ENCODE results near the gene NIM1K. TPM values are rescaled to one million over a fixed set of nuclear protein-coding genes. Genes with fewer than 3 reads are reported as not detected.

NIM1K gene
- total RNA-seq, 2 experiments from 2014 or later = 2.0 to 2.1 TPM

GRCh38 chr5:43270645-43271044 lies 78.6 kb downstream of the NIM1K start:
- H3K27me3 Mint-ChIP-seq = peaks cover 23% of the 10 kb centered on the region
- no peak for DNase-seq
- H3K4me1 Mint-ChIP-seq = peaks cover 2% of the 10 kb centered on the region
- peaks cover 7% of the 10 kb centered on the region for H3K36me3 Mint-ChIP-seq
- peaks cover 10% of the 10 kb centered on the region for H3K9me3 Mint-ChIP-seq
- H3K27ac Mint-ChIP-seq = no peak overlapping the region
- H3K4me3 Mint-ChIP-seq = no peak overlapping the region

GRCh38 chr5:43273552-43273951 lies 81.5 kb downstream of the NIM1K start:
- Mint-ChIP-seq H3K27ac (no peak overlapping the region), H3K27me3 (peaks cover 13% of the 10 kb centered on the region), H3K36me3 (peaks cover 3% of the 10 kb centered on the region), H3K9me3 (peaks cover 2% of the 10 kb centered on the region), H3K4me1 (no peaks in the 10 kb centered on the region), H3K4me3 (no peak overlapping the region)
- DNase-seq = no peak

- Mint-ChIP-seq H3K27ac (no peak overlapping the region), H3K4me1 (no peaks in the 10 kb centered on the region), H3K27me3 (peaks cover 10% of the 10 kb centered on the region), H3K9me3 (no peaks in the 10 kb centered on the region), H3K4me3 (no peak overlapping the region), H3K36me3 (peaks cover 3% of the 10 kb centered on the region)
- DNase-seq = no peak
These were observed 82.5 kb downstream of the NIM1K start for GRCh38 chr5:43274435-43275114.

- H3K36me3 Mint-ChIP-seq = no peaks in the 10 kb centered on the region
- H3K27me3 Mint-ChIP-seq = peaks cover 10% of the 10 kb centered on the region
- H3K9me3 Mint-ChIP-seq = no peaks in the 10 kb centered on the region
- H3K4me3 Mint-ChIP-seq = no peak overlapping the region
- no peak for DNase-seq
- H3K27ac Mint-ChIP-seq = no peak overlapping the region
- no peaks in the 10 kb centered on the region for H3K4me1 Mint-ChIP-seq
These were observed 83.4 kb downstream of the NIM1K start for GRCh38 chr5:43275391-43275790.

GRCh38 chr5:43279548-43280274 lies 87.7 kb downstream of the NIM1K start:
- H3K27ac Mint-ChIP-seq = no peak overlapping the region
- H3K9me3 Mint-ChIP-seq = no peaks in the 10 kb centered on the region
- H3K4me1 Mint-ChIP-seq = no peaks in the 10 kb centered on the region
- H3K27me3 Mint-ChIP-seq = no peaks in the 10 kb centered on the region
- no peaks in the 10 kb centered on the region for H3K36me3 Mint-ChIP-seq
- no peak overlapping the region for H3K4me3 Mint-ChIP-seq
- no peak for DNase-seq

GRCh38 chr5:43281840-43282658 lies 90.0 kb downstream of the NIM1K start:
- Mint-ChIP-seq H3K9me3 (no peaks in the 10 kb centered on the region), H3K36me3 (no peaks in the 10 kb centered on the region), H3K27me3 (no peaks in the 10 kb centered on the region), H3K4me3 (no peak overlapping the region), H3K4me1 (no peaks in the 10 kb centered on the region), H3K27ac (no peak overlapping the region)
- no peak for DNase-seq

GRCh38 chr5:43286623-43287022 lies 94.6 kb downstream of the NIM1K start:
- no peak for DNase-seq
- Mint-ChIP-seq H3K4me3 (no peak overlapping the region), H3K4me1 (no peaks in the 10 kb centered on the region), H3K27me3 (no peaks in the 10 kb centered on the region), H3K9me3 (no peaks in the 10 kb centered on the region), H3K27ac (no peak overlapping the region), H3K36me3 (peaks cover 10% of the 10 kb centered on the region)

- no peak overlapping the region for H3K27ac Mint-ChIP-seq
- H3K4me1 Mint-ChIP-seq = no peaks in the 10 kb centered on the region
- no peak for DNase-seq
- no peaks in the 10 kb centered on the region for H3K9me3 Mint-ChIP-seq
- H3K27me3 Mint-ChIP-seq = no peaks in the 10 kb centered on the region
- no peak overlapping the region for H3K4me3 Mint-ChIP-seq
- peaks cover 11% of the 10 kb centered on the region for H3K36me3 Mint-ChIP-seq
These were observed 95.5 kb downstream of the NIM1K start for GRCh38 chr5:43287493-43287892.

- Mint-ChIP-seq H3K27me3 (no peaks in the 10 kb centered on the region), H3K4me1 (no peaks in the 10 kb centered on the region), H3K27ac (no peak overlapping the region), H3K4me3 (no peak overlapping the region), H3K9me3 (no peaks in the 10 kb centered on the region), H3K36me3 (peaks cover 11% of the 10 kb centered on the region)
- no peak for DNase-seq
These were observed 96.3 kb downstream of the NIM1K start for GRCh38 chr5:43288269-43288831.

GRCh38 chr5:43290726-43291125 lies 98.7 kb downstream of the NIM1K start:
- H3K4me1 Mint-ChIP-seq = no peaks in the 10 kb centered on the region
- no peaks in the 10 kb centered on the region for H3K27me3 Mint-ChIP-seq
- no peak overlapping the region for H3K27ac Mint-ChIP-seq
- DNase-seq = no peak
- H3K4me3 Mint-ChIP-seq = no peak overlapping the region
- peaks cover 26% of the 10 kb centered on the region for H3K36me3 Mint-ChIP-seq
- no peaks in the 10 kb centered on the region for H3K9me3 Mint-ChIP-seq

- no peak for DNase-seq
- H3K9me3 Mint-ChIP-seq = no peaks in the 10 kb centered on the region
- H3K4me3 Mint-ChIP-seq = no peak overlapping the region
- peaks cover 30% of the 10 kb centered on the region for H3K36me3 Mint-ChIP-seq
- no peaks in the 10 kb centered on the region for H3K27me3 Mint-ChIP-seq
- no peak overlapping the region for H3K27ac Mint-ChIP-seq
- H3K4me1 Mint-ChIP-seq = no peaks in the 10 kb centered on the region
These were observed 102.2 kb downstream of the NIM1K start for GRCh38 chr5:43294226-43294625.

GRCh38 chr5:43295202-43295601 lies 103.2 kb downstream of the NIM1K start:
- Mint-ChIP-seq H3K4me1 (no peaks in the 10 kb centered on the region), H3K36me3 (peaks cover 29% of the 10 kb centered on the region), H3K27me3 (no peaks in the 10 kb centered on the region), H3K27ac (peak overlapping the region; percentile 6), H3K9me3 (no peaks in the 10 kb centered on the region), H3K4me3 (no peak overlapping the region)
- DNase-seq = no peak

- Mint-ChIP-seq H3K27me3 (no peaks in the 10 kb centered on the region), H3K9me3 (no peaks in the 10 kb centered on the region), H3K27ac (no peak overlapping the region), H3K4me1 (peaks cover 10% of the 10 kb centered on the region), H3K36me3 (peaks cover 31% of the 10 kb centered on the region), H3K4me3 (no peak overlapping the region)
- no peak for DNase-seq
These were observed 104.8 kb downstream of the NIM1K start for GRCh38 chr5:43296835-43297234.

GRCh38 chr5:43298443-43298842 lies 106.4 kb downstream of the NIM1K start:
- Mint-ChIP-seq H3K27ac (no peak overlapping the region), H3K4me1 (peaks cover 23% of the 10 kb centered on the region), H3K36me3 (peaks cover 46% of the 10 kb centered on the region), H3K27me3 (no peaks in the 10 kb centered on the region), H3K9me3 (no peaks in the 10 kb centered on the region), H3K4me3 (no peak overlapping the region)
- DNase-seq = no peak

GRCh38 chr5:43300112-43300511 lies 108.1 kb downstream of the NIM1K start:
- Mint-ChIP-seq H3K36me3 (peaks cover 51% of the 10 kb centered on the region), H3K4me3 (no peak overlapping the region), H3K4me1 (peaks cover 39% of the 10 kb centered on the region), H3K9me3 (no peaks in the 10 kb centered on the region), H3K27me3 (no peaks in the 10 kb centered on the region), H3K27ac (no peak overlapping the region)
- DNase-seq = no peak
